BE2C (cell line): ENCODE measurements around the gene NBAS.

Experiments used
- DNase-seq: peaks from one replicate; pipeline ENCODE4 v3.0.0-alpha.2; 2020
- H3K27me3 ChIP-seq: fragments of 250-450 bp; sonication (Bioruptor Pico); 2 replicates; pipeline ENCODE4 v1.5.1; 2020; ENCODE audit warnings: mild to moderate bottlenecking
- H3K36me3 ChIP-seq: fragments of 250-450 bp; sonication (Bioruptor Pico); 2 replicates; pipeline ENCODE4 v1.5.1; 2020; ENCODE audit warnings: mild to moderate bottlenecking
- H3K4me1 ChIP-seq: fragments of 250-450 bp; sonication (Bioruptor Pico); 2 replicates; pipeline ENCODE4 v1.5.1; 2020
- H3K4me3 ChIP-seq: 2 replicates; pipeline ENCODE4 v1.5.1; 2011; ENCODE audit warnings: low read depth, low read length
- H3K9me3 ChIP-seq: fragments of 250-450 bp; sonication (Bioruptor Pico); 2 replicates; pipeline ENCODE4 v1.5.1; 2020
- TF ChIP-seq, protein P1 (sequence below): IDR thresholded peaks from 2 replicates; pipeline ENCODE4 v1.5.1; 2012; ENCODE audit warnings: mild to moderate bottlenecking, low read depth, low read length

The NBAS gene

DNA sequence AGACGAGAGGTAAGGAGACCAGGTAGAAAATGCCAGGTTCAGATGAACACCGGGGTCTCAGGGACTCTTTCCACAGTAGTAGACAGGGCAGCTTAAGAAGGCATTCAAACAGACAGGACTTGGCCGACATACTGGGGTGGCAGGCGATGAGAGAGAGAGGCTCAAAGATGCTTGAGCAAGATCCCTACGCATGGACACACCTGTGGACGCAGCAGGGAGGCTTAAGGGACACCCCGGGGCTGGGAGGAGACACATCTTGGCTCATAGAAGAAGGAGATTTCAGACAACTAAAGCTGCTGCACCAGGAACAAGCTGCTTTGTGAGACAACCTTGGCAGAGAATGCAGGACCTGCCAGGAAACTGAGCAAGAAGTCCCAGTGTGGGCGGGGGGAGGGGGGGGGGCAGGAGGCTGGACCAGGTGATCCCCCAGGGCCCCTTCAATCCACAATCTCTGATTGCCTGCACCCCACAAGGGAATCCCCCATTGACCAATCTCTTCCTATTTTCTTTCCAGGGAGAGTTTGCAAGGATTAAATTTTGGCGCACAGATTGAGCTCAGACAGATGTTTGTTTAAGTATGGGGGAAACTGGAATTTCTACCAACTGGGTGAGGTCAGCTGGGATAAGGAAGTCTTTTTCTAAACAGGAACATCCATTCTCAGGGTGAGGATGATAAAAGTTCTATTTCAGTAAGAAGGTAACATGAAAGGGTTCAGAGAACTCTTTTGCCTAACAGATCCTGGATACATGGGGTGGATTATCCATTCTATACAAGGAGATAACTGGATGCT is 400.7 kb downstream of the NBAS start:
- Histone ChIP-seq H3K27me3 (no peaks in the 10 kb centered on the region), H3K9me3 (no peaks in the 10 kb centered on the region), H3K36me3 (no peaks in the 10 kb centered on the region), H3K4me1 (no peaks in the 10 kb centered on the region), H3K4me3 (no peak overlapping the region)
- no peak for DNase-seq
- TF ChIP-seq, protein P1, sequence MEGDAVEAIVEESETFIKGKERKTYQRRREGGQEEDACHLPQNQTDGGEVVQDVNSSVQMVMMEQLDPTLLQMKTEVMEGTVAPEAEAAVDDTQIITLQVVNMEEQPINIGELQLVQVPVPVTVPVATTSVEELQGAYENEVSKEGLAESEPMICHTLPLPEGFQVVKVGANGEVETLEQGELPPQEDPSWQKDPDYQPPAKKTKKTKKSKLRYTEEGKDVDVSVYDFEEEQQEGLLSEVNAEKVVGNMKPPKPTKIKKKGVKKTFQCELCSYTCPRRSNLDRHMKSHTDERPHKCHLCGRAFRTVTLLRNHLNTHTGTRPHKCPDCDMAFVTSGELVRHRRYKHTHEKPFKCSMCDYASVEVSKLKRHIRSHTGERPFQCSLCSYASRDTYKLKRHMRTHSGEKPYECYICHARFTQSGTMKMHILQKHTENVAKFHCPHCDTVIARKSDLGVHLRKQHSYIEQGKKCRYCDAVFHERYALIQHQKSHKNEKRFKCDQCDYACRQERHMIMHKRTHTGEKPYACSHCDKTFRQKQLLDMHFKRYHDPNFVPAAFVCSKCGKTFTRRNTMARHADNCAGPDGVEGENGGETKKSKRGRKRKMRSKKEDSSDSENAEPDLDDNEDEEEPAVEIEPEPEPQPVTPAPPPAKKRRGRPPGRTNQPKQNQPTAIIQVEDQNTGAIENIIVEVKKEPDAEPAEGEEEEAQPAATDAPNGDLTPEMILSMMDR, result no peak

DNA sequence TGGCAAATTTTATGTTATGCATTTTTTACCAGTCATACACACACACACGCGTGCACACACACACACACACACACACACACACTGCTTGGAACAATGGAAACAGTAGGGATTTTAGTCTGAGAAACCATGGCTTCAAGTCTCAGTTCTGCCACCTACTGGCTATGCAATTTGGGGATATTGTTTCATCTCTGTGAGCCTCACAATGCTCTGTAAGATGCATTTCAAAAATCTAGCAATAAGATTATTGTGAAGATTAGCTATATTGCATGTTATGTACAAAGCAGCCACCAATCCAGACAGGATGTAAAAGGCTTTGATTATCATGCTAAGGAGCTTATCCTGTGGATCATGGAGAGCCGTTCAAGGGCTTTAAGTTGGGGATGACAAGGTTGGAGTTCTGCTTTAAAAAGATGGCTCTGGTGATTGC is 401.4 kb downstream of the NBAS start:
- Histone ChIP-seq H3K9me3 (no peaks in the 10 kb centered on the region), H3K4me3 (no peak overlapping the region), H3K36me3 (no peaks in the 10 kb centered on the region), H3K27me3 (no peaks in the 10 kb centered on the region), H3K4me1 (no peaks in the 10 kb centered on the region)
- DNase-seq, result peak; percentile 36
- TF ChIP-seq, protein P1, result peak; percentile 74

DNA sequence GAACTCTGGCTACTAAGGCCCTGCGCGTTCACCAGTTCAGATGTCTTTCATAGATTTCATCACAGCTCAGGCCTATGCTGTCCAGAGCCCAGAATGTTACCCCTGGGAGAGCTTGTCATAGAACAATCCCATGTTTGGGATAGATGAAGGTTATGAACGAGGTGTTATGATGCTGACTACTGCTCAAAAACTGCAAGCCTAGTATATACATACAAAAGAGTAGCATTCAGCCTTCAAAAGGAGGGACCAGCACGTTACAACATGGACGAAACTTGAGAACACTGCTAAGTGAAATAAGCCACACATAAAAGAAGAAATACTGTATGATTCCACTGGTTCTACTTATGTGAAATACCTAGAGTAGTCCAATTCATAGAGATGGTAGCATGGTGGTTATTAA is 401.9 kb downstream of the NBAS start:
- Histone ChIP-seq H3K4me3 (no peak overlapping the region), H3K9me3 (no peaks in the 10 kb centered on the region), H3K27me3 (no peaks in the 10 kb centered on the region), H3K4me1 (no peaks in the 10 kb centered on the region), H3K36me3 (no peaks in the 10 kb centered on the region)
- DNase-seq, result no peak
- TF ChIP-seq, protein P1, result no peak

DNA sequence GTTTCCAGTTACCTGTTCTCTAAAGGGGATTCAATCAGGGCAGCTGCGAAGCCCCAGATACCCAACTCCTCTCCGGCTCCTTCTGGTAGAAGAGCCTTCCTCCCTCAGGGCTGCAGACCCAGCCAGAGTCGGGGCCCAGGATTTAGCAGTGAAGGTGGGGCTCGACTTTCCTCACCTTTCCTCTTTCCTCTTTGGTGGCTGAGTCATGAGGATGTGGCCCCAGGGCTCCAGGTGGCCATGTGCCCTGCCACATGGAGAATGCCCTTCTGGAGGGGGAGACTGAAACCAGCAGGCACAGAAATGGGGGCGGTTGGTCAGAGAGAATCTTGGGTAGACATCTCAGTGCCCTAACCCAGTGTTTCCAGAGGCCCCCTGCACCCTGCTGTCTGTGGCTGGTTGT is 402.6 kb downstream of the NBAS start:
- H3K27me3 ChIP-seq, result no peaks in the 10 kb centered on the region
- H3K4me3 ChIP-seq, result no peak overlapping the region
- H3K4me1 ChIP-seq, result no peaks in the 10 kb centered on the region
- no peak for DNase-seq
- TF ChIP-seq, protein P1, result no peak
- no peaks in the 10 kb centered on the region for H3K9me3 ChIP-seq
- H3K36me3 ChIP-seq, result no peaks in the 10 kb centered on the region

DNA sequence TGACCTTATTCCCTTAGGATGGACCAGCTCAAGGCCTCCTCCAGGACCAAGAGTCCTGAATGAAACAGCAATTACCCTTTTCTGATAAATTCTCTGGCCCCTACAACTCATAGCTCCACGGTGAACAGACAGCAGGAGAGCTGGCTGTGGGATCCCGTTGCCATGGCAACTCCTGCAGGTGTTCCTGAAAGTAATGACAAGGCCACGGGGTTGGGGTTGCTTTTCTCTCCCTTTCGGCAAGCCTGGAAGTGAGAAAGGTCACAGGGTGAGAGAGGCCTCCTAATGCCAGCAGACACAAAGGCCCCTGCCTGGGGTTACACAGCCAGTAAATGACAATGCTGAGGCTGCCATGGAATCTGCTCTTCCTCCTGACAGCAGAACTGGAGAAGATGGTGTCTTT is 403.0 kb downstream of the NBAS start:
- TF ChIP-seq, protein P1, result no peak
- no peaks in the 10 kb centered on the region for H3K9me3 ChIP-seq
- H3K27me3 ChIP-seq, result no peaks in the 10 kb centered on the region
- H3K36me3 ChIP-seq, result no peaks in the 10 kb centered on the region
- H3K4me1 ChIP-seq, result no peaks in the 10 kb centered on the region
- no peak overlapping the region for H3K4me3 ChIP-seq
- peak; percentile 28 for DNase-seq

DNA sequence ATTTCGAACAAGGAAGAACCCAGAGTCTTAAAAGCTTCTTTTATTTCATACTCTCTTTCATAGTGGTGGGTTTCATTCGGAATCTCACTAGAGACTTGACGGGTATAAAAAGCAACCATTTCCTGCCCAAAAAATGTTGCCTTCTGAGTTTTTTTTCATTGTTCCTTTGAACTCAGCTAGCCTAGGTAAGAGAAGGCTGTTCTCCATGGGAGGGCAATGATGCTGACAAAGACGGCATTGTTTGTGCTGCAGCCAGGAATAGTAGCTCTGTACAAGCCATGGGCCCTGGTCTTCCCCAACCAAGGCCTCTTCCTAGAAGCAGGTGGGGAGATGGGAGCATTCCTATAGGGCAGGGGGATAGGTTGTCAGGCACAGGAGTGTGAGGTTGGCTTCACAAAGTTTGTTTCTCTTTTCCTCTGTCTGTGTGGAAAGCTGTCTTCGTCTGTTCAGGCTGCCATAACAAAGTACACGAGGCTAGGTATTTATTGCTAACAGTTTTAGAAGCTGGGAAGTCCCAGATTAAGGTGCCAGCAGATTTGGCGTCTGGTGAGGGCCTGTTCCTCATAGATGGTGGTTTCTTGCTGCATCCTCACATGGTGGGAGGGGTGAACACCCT is 405.1 kb downstream of the NBAS start:
- H3K4me3 ChIP-seq, result no peak overlapping the region
- H3K4me1 ChIP-seq, result no peaks in the 10 kb centered on the region
- TF ChIP-seq, protein P1, result no peak
- no peaks in the 10 kb centered on the region; the same call in 1 of the 2 replicates for H3K9me3 ChIP-seq
- H3K36me3 ChIP-seq, result no peaks in the 10 kb centered on the region
- no peak for DNase-seq
- H3K27me3 ChIP-seq, result no peaks in the 10 kb centered on the region
